ENCODE data around the gene LIMS2.

The LIMS2 gene

DNA sequence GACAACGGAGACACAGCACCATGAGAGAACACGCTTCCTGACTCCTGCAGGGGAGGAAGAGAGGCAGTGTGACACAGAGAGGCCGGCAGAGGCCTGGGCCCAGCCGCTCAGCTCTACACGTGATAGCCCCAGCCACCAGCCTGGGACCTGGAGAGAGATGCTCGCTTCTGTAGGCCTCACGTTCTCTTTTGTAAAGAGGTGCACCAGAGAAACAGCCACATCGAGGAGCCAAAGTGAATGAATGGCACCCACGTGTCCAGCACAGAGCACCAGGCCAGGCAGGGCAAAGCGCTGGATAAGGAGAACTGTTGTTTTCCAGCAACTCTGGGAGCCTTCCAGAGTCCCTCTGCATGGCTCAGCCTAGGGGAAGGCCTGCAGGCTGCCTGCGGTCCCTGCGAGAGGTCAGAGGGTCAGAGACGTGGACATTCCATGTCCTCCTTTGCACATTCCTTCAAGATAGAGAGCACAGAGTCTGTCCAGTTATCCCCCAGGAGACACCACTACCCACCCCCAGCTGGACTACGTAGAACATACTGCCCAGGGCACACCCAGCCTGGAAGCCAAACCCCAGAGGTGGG is 14.2 kb downstream of the LIMS2 start:
- H3K36me3 ChIP-seq (ENCODE audit: insufficient read depth, low read length), result no peaks in the 10 kb centered on the region
- peaks cover 7% of the 10 kb centered on the region; the same call in 1 of the 2 replicates for H3K4me1 ChIP-seq (ENCODE audit: insufficient read depth, low read length)
- H3K9ac ChIP-seq (ENCODE audit: low read depth, low read length), result no peak overlapping the region
- no peaks in the 10 kb centered on the region for H3K9me3 ChIP-seq (ENCODE audit: control insufficient read depth, insufficient read depth, low read length)

- H3K4me1 ChIP-seq (ENCODE audit: insufficient read depth, low read length), result peaks cover 7% of the 10 kb centered on the region; the same call in 1 of the 2 replicates
- no peaks in the 10 kb centered on the region for H3K9me3 ChIP-seq (ENCODE audit: control insufficient read depth, insufficient read depth, low read length)
- no peak overlapping the region for H3K9ac ChIP-seq (ENCODE audit: low read depth, low read length)
- H3K36me3 ChIP-seq (ENCODE audit: insufficient read depth, low read length), result no peaks in the 10 kb centered on the region
Measured at GRCh38 chr2:127660291-127660578, 15.1 kb downstream of the LIMS2 start.

DNA sequence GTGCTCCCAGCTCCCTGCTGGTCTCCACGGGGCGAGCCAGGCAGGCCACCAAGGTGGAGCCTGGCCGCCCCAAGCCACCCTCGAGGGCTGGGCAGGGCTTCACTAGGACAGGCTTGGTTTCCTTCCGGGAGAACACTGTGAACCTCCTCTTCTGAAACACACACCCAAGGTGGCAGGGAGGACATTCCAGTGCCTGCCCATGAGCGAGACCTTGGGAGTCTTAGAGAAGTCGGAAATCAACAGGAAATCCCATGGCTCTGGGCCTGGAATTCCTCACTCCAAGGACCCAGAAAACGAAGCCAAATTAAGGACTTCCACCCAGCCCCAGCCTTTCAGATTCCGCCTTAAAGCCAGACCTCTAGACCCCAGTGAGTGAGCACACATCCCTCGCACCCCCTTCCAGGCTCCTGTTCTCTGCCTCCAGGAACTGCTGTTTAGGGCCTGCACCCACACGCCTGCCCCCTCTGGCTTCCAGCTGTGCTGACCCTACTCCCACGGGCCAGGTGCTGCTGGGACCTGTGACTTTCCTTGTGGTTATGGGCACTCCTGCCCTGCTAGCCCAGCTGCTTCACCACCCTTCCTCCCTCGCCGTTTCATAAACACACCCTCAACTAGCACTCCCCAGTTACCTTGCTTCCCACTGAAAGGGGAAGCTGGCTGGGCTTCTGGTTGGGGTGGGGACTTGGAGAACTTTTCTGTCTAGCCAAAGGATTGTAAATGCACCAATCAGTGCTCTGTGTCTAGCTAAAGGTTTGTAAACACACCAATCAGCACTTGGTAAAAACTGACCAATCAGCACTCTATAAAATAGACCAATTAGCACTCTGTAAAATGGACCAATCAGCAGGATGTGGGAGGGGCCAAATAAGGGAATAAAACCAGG is 15.7 kb downstream of the LIMS2 start:
- H3K9ac ChIP-seq (ENCODE audit: low read depth, low read length), result no peak overlapping the region
- no peaks in the 10 kb centered on the region for H3K9me3 ChIP-seq (ENCODE audit: control insufficient read depth, insufficient read depth, low read length)
- no peaks in the 10 kb centered on the region for H3K36me3 ChIP-seq (ENCODE audit: insufficient read depth, low read length)
- H3K4me1 ChIP-seq (ENCODE audit: insufficient read depth, low read length), result peaks cover 7% of the 10 kb centered on the region; the same call in 1 of the 2 replicates

- H3K9ac ChIP-seq (ENCODE audit: low read depth, low read length), result no peak overlapping the region
- H3K9me3 ChIP-seq (ENCODE audit: control insufficient read depth, insufficient read depth, low read length), result no peaks in the 10 kb centered on the region
- peaks cover 7% of the 10 kb centered on the region; the same call in 1 of the 2 replicates for H3K4me1 ChIP-seq (ENCODE audit: insufficient read depth, low read length)
- no peaks in the 10 kb centered on the region for H3K36me3 ChIP-seq (ENCODE audit: insufficient read depth, low read length)
Measured at GRCh38 chr2:127658641-127659407, 16.5 kb downstream of the LIMS2 start.

GRCh38 chr2:127658146-127658545 is 17.2 kb downstream of the LIMS2 start:
- no peak overlapping the region for H3K9ac ChIP-seq (ENCODE audit: low read depth, low read length)
- H3K36me3 ChIP-seq (ENCODE audit: insufficient read depth, low read length), result no peaks in the 10 kb centered on the region
- peaks cover 5% of the 10 kb centered on the region; the same call in 1 of the 2 replicates for H3K4me1 ChIP-seq (ENCODE audit: insufficient read depth, low read length)
- no peaks in the 10 kb centered on the region for H3K9me3 ChIP-seq (ENCODE audit: control insufficient read depth, insufficient read depth, low read length)

DNA sequence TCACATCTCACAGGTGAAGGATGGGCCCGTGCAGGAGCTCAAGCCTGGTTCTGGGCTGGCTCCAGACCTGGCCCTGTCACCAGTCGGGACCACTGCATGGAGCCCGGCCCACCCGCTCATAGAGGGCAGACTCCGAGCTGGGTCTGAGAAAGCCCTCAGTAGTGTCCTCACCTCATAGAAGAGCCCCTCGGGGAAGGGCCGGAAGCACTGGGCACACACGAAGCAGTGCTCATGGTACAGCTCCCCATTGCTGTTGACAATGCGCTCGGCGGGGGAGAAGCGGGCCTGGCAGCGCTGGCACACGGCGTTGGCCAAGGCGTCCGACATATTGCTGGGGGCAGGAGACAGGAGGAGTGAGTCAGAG is 18.1 kb downstream of the LIMS2 start:
- no peaks in the 10 kb centered on the region for H3K9me3 ChIP-seq (ENCODE audit: control insufficient read depth, insufficient read depth, low read length)
- H3K4me1 ChIP-seq (ENCODE audit: insufficient read depth, low read length), result no peaks in the 10 kb centered on the region; the same call in 1 of the 2 replicates

GRCh38 chr2:127656569-127657231 is 18.6 kb downstream of the LIMS2 start:
- H3K9me3 ChIP-seq (ENCODE audit: control insufficient read depth, insufficient read depth, low read length), result no peaks in the 10 kb centered on the region
- H3K9ac ChIP-seq (ENCODE audit: low read depth, low read length), result no peak overlapping the region
- no peaks in the 10 kb centered on the region for H3K36me3 ChIP-seq (ENCODE audit: insufficient read depth, low read length)
- H3K4me1 ChIP-seq (ENCODE audit: insufficient read depth, low read length), result no peaks in the 10 kb centered on the region

More for the DNA sequence above, 18.1 kb downstream of the LIMS2 start:
- no peaks in the 10 kb centered on the region for H3K36me3 ChIP-seq (ENCODE audit: insufficient read depth, low read length)
- no peak overlapping the region for H3K9ac ChIP-seq (ENCODE audit: low read depth, low read length)

DNA sequence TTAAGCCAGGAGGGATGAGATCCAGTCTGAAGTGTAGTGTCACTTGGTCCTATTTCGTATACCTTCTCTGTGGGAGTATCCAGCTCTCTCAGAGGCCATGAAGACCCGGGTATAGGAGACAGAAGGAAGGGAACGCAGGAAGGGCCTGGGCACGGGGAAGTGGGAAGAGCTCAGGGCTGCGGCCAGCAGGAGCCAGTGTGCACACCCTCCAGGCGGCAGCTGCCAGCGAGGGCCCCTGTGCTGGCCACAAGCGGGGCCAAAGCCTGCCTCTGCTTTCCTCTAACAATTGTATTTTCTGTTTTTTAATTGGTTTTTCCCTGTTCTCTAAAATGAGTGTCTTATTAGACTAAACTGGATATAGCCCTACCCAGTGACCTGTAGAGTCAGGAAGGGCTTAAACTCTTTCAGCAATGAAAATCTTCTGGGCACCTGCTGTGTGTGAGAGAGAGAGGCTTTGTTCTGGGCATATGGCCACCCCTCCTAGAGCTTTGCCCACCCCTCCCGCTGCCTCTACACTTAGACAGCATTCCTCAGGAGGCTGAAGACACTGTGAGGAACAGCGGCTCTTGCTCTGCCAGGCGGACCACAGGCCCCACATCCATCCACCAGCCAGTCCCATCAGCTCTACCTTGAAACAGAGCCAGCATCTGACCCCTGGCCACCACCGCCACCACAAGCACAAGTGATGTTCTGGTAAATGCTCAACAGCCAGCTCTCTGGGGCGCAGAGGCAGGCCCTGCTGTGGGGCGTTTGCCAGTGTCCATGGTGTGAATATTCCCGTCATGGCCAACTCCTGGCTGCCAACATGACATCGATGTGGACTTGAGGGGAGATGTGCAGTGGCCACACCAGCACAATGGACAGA is 19.9 kb downstream of the LIMS2 start:
- H3K4me1 ChIP-seq (ENCODE audit: insufficient read depth, low read length), result no peaks in the 10 kb centered on the region

GRCh38 chr2:127654838-127655175 is 20.5 kb downstream of the LIMS2 start:
- H3K36me3 ChIP-seq (ENCODE audit: insufficient read depth, low read length), result no peaks in the 10 kb centered on the region
- H3K4me1 ChIP-seq (ENCODE audit: insufficient read depth, low read length), result no peaks in the 10 kb centered on the region
- H3K9ac ChIP-seq (ENCODE audit: low read depth, low read length), result no peak overlapping the region
- no peaks in the 10 kb centered on the region for H3K9me3 ChIP-seq (ENCODE audit: control insufficient read depth, insufficient read depth, low read length)

More for the DNA sequence above, 19.9 kb downstream of the LIMS2 start:
- Histone ChIP-seq H3K36me3 (ENCODE audit: insufficient read depth, low read length) (no peaks in the 10 kb centered on the region), H3K9ac (ENCODE audit: low read depth, low read length) (no peak overlapping the region), H3K9me3 (ENCODE audit: control insufficient read depth, insufficient read depth, low read length) (no peaks in the 10 kb centered on the region)

DNA sequence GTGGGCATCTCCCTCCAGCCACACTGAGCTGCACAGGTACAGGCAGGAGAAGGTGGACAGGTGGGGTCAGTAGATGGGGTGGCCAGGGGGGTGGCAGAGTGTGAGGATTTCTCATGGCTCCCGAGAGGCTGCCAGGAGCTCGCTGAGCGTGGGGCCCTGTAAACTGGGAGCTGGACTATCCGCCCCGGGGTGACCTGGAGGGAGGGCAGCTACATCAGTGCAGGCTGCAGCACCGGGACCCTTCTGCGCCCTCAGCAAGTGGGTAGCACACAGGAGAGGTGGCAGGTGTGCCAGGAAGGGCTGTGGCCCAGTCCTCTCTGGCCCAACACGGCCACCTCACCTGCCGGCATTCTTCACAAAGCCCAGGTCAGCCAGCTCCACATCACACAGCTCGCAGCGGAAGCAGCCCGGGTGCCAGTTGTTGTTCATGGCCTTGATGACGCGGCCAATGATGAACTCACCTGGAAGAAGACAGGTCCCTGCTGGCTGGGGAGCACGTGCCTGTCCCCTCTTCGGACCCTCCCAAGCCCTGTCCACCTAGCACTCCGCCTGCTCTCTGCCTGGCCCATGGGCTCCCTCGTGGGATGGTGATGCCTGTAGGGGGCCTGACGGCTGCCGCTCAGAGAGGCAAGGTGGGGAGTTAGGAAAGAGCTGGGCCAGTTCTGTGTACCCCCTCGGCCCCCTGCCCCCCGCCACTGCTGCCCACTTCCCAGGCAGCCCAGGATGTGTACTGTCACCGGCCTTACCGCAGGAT is 21.1 kb downstream of the LIMS2 start:
- no peaks in the 10 kb centered on the region for H3K9me3 ChIP-seq (ENCODE audit: control insufficient read depth, insufficient read depth, low read length)
- H3K36me3 ChIP-seq (ENCODE audit: insufficient read depth, low read length), result no peaks in the 10 kb centered on the region
- H3K4me1 ChIP-seq (ENCODE audit: insufficient read depth, low read length), result no peaks in the 10 kb centered on the region
- H3K9ac ChIP-seq (ENCODE audit: low read depth, low read length), result no peak overlapping the region

DNA sequence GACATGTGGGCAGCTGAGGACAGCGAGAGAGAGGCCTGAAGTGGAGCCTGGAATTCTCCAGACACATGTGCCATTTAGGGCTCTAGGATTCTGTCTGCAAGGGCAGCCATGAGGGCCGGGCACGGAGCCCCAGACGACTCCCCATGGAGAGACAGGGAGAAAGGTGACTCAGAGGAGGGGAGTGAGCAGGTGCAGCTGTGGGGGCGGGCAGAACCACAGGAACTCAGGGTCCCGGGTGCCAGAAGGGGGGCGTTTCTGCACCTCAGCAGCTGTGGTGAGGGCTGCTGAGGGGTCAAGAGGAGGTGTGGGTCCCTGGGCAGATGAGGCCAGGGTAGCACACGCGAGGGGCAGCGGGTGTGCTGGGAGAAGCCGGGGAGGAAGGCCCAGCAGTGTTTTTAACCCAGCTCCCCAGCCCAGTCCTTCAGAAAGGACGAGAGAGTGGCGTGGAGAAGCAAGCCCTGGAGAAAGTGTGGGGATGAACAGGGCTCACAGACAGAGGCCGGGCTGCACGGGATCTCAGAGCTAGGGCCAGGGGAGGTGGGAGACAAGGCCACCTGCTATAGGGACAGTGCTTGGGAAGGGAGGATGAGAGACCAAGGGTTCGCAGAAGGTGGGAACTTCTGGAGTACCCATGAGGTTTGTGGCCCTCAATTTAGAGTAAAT is 21.8 kb downstream of the LIMS2 start:
- H3K4me1 ChIP-seq (ENCODE audit: insufficient read depth, low read length), result no peaks in the 10 kb centered on the region
- no peaks in the 10 kb centered on the region for H3K9me3 ChIP-seq (ENCODE audit: control insufficient read depth, insufficient read depth, low read length)
- H3K36me3 ChIP-seq (ENCODE audit: insufficient read depth, low read length), result no peaks in the 10 kb centered on the region
- no peak overlapping the region for H3K9ac ChIP-seq (ENCODE audit: low read depth, low read length)

DNA sequence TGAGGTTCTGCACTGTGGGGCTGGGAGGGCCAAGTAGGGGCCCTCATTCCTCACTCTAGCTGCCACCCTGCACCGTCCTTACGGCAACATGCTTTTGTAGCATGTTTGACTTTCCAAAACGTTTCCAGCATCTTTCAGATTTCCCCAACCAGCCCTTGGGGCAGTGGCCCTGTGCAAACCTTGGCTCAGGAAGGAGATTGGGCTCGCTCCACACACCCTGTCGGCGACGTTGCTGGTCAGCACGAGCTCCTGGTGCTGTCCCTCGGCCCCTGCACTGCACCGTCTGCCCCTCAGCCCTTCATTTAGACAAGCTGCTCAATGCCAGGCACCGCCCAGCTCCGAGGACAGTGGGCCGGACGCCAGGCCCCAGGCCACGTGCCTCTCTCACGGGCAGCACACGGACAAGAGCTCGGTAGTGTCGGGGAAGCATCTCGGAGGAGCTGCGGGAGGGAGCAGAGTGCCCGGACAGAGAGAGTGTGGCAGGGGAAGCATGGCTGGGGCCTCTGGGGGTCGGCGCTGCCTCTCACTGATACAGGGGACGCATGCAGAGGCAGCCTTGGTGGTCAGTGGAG is 22.5 kb downstream of the LIMS2 start:
- no peak overlapping the region for H3K9ac ChIP-seq (ENCODE audit: low read depth, low read length)
- no peaks in the 10 kb centered on the region for H3K36me3 ChIP-seq (ENCODE audit: insufficient read depth, low read length)
- no peaks in the 10 kb centered on the region for H3K9me3 ChIP-seq (ENCODE audit: control insufficient read depth, insufficient read depth, low read length)
- no peaks in the 10 kb centered on the region for H3K4me1 ChIP-seq (ENCODE audit: insufficient read depth, low read length)
